KMS-11 (cell line): ENCODE measurements around the gene SIL1.

Experiments
- H2AFZ ChIP-seq: fragments of 200-600 bp; sonication (generic); 2 replicates; pipeline ENCODE4 v1.6.1; 2016; ENCODE audit warnings: antibody characterized with exemption, mixed run types, low read depth
- H3K27ac ChIP-seq: fragments of 200-600 bp; sonication (generic); 2 replicates; pipeline ENCODE4 v1.6.1; 2016; ENCODE audit warnings: mild to moderate bottlenecking, mixed run types
- H3K27me3 ChIP-seq: fragments of 200-600 bp; sonication (generic); 2 replicates; pipeline ENCODE4 v1.6.1; 2017; ENCODE audit warnings: mild to moderate bottlenecking, low read depth, mixed run types, moderate library complexity; ENCODE audit not compliant: insufficient read depth
- H3K36me3 ChIP-seq: fragments of 200-600 bp; sonication (generic); 2 replicates; pipeline ENCODE4 v1.6.1; 2017; ENCODE audit warnings: mild to moderate bottlenecking, mixed run types; ENCODE audit not compliant: insufficient read depth
- H3K4me1 ChIP-seq: fragments of 200-600 bp; sonication (generic); 2 replicates; pipeline ENCODE4 v1.6.1; 2016; ENCODE audit warnings: mild to moderate bottlenecking, low read depth, mixed run types; ENCODE audit not compliant: poor library complexity, severe bottlenecking
- H3K4me2 ChIP-seq: fragments of 200-600 bp; sonication (generic); 2 replicates; pipeline ENCODE4 v1.7.0; 2016; ENCODE audit warnings: mild to moderate bottlenecking, mixed run types
- H3K4me3 ChIP-seq: fragments of 200-600 bp; sonication (generic); IDR thresholded peaks from 2 replicates; pipeline ENCODE4 v1.6.1; 2017; ENCODE audit warnings: low read depth, low read length, mixed read lengths; ENCODE audit not compliant: insufficient read depth
- H3K79me2 ChIP-seq: fragments of 200-600 bp; sonication (generic); 2 replicates; pipeline ENCODE4 v1.6.1; 2016; ENCODE audit warnings: low read depth, mixed run types; ENCODE audit not compliant: insufficient read depth
- H3K9ac ChIP-seq: fragments of 200-600 bp; sonication (generic); 2 replicates; pipeline ENCODE4 v1.6.1; 2016; ENCODE audit warnings: mild to moderate bottlenecking, mixed run types
- H4K20me1 ChIP-seq: fragments of 200-600 bp; sonication (generic); 2 replicates; pipeline ENCODE4 v1.6.1; 2016; ENCODE audit warnings: mild to moderate bottlenecking, mixed run types; ENCODE audit not compliant: insufficient read depth
- TF ChIP-seq, protein P1 (sequence below): fragments of 200-600 bp; sonication (generic); conservative IDR thresholded peaks from 2 replicates; pipeline ENCODE4 v1.6.1; 2017; ENCODE audit warnings: low read depth, mild to moderate bottlenecking, antibody characterized with exemption, low read length, moderate library complexity, mixed read lengths

SIL1 gene

DNA sequence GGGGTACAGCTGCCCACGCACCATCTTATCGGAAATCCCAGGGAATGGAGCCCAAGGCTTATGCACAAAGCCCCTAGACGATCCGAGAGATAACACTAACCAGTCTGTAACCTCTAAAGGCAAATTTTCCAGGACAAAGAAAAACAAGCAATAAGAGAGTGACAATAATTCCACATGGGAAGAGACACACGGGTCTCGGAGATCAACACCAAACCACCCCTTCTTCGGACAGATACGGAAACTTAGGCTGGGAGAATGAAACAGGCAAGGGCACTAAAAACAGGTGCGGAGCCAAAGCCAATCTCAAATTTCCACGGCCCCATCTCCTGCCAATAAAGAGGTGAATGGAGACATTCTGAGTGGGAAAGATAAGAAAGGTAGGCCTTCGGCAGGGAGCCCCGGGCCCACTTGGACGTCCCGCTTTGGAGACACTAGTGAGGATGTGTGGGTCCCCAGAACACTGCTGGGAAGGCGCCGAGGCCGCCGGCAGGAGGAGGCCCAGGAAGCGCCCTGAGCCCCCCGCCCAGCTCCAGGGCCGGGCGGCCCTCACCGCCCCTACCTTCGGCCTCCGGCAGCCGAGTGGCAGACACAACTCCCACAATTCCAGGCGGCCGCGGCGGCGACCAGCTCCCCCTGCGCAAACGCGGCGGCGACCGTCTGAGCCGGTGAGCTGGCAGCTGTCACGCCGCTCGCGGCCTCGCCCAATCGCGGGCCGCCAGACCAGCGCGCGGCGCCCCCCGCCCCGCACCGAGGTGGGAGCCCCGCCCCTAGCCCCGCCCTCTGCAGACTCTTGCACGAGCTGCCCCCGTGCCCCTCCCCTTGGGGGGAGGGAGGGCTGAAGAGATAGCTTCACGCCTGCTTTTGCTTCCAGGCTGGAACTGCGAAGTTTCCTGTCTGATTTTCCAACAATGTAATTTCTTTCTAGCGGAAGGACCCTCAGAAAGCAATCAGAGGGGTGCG, at the start of gene SIL1:
TSS of gene SIL1 (minus strand) at position 659 of the 960 bp plus-strand sequence. CDS start 70,525 bp downstream, outside the sequence.
- Histone ChIP-seq H3K4me1 (peaks cover 21% of the 10 kb centered on the region), H3K79me2 (peaks cover 9% of the 10 kb centered on the region), H2AFZ (peak within 1 kb of the TSS; percentile 90), H3K36me3 (no peaks in the 10 kb centered on the region), H3K9ac (peak within 1 kb of the TSS; percentile 87), H3K4me2 (peak within 1 kb of the TSS; percentile 98), H3K27ac (peak within 1 kb of the TSS; percentile 73), H3K4me3 (peak within 1 kb of the TSS; percentile 72), H3K27me3 (no peaks in the 10 kb centered on the region), H4K20me1 (no peaks in the 10 kb centered on the region)
- TF ChIP-seq, protein P1, sequence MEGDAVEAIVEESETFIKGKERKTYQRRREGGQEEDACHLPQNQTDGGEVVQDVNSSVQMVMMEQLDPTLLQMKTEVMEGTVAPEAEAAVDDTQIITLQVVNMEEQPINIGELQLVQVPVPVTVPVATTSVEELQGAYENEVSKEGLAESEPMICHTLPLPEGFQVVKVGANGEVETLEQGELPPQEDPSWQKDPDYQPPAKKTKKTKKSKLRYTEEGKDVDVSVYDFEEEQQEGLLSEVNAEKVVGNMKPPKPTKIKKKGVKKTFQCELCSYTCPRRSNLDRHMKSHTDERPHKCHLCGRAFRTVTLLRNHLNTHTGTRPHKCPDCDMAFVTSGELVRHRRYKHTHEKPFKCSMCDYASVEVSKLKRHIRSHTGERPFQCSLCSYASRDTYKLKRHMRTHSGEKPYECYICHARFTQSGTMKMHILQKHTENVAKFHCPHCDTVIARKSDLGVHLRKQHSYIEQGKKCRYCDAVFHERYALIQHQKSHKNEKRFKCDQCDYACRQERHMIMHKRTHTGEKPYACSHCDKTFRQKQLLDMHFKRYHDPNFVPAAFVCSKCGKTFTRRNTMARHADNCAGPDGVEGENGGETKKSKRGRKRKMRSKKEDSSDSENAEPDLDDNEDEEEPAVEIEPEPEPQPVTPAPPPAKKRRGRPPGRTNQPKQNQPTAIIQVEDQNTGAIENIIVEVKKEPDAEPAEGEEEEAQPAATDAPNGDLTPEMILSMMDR: no peak

DNA sequence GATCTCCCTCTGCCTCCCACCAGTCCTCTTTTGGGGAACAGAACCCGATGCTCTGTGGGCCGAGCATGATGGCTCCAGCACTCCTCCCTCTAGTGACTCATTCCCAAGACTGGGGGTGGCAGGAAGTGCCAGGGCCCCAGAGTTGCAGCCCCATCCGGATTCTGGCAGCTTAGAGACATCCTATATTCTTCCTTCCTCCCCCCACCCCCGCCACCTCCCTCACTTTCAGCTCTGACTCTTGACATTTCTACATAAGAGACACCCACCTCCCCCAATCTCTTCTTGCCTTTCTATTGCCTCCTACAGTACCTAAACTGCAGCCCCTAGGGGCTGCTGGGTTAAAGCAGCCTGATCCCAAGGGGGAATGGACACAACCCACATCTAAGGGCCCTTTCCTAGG, 48.2 kb upstream of the SIL1 start:
- Histone ChIP-seq H3K4me1 (no peaks in the 10 kb centered on the region), H3K27ac (no peak overlapping the region), H3K79me2 (no peaks in the 10 kb centered on the region), H2AFZ (no peak overlapping the region), H3K4me3 (no peak overlapping the region), H3K36me3 (no peaks in the 10 kb centered on the region), H3K9ac (no peak overlapping the region), H3K4me2 (no peak overlapping the region), H4K20me1 (no peaks in the 10 kb centered on the region), H3K27me3 (no peaks in the 10 kb centered on the region)
- TF ChIP-seq, protein P1: no peak

DNA sequence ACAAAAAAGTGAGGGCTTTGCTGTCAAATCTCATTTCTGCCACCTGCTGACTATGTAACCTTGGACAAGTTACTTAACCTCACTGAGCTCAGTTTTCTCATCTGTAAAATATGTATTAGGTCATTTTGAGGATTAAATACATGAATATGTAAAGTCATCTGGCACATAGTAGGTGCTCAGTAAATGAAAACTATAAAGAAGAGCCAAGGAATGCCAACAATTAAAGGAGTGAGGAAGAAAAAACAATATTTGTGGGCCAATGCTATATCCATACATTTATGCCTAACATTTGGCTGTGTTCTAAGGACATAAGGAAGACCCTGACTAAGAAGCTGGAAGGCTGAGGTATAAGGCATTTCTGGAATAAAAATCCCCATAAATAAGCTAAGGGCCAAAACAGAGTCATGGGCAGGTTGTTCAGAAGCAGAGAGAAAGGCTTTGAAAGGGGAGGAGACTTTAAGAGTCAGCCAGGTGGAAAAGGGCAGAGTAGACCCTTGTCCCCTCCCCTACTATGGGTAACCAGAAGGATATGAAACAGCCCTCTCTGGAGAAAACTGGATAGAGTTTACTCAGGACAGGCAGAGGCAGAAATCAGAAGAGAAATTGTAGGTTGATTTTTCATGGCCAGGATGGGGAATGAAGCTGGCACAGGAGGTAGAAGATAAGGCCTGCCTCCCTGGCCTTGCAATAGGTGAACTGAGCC, 47.6 kb upstream of the SIL1 start:
- Histone ChIP-seq H4K20me1 (no peaks in the 10 kb centered on the region), H3K4me3 (no peak overlapping the region), H3K36me3 (no peaks in the 10 kb centered on the region), H3K27me3 (no peaks in the 10 kb centered on the region), H3K4me1 (no peaks in the 10 kb centered on the region), H3K4me2 (no peak overlapping the region), H3K79me2 (no peaks in the 10 kb centered on the region), H2AFZ (no peak overlapping the region), H3K27ac (no peak overlapping the region), H3K9ac (no peak overlapping the region)
- TF ChIP-seq, protein P1: no peak

DNA sequence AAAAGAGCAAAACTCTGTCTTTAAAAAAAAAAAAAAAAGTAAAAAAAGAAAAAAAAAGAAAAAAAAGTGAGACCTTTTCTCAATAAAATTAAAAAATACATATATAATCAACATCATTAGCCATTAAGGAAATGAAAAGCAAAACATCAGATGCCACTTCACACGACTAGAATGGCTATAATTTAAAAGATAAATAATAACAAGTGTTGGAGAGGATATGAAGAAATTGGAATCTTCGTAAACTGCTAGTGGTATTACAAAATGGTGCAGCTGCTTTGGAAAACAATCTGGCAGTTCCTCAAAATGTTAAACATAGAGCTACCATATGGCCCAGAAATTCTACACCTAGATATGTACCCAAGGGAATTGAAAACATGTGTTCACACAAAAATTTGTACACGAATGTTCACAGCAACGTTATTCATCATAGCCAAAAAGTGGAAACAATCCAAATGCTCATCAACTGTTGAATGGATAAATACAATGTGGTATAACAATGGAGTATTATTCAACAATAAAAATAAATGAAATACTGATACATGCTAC, 45.3 kb upstream of the SIL1 start:
- no peaks in the 10 kb centered on the region for H3K79me2 ChIP-seq
- H3K9ac ChIP-seq: no peak overlapping the region
- H3K36me3 ChIP-seq: no peaks in the 10 kb centered on the region
- no peaks in the 10 kb centered on the region for H3K27me3 ChIP-seq
- H3K4me3 ChIP-seq: no peak overlapping the region
- no peak overlapping the region for H2AFZ ChIP-seq
- H3K4me2 ChIP-seq: no peak overlapping the region
- H3K27ac ChIP-seq: no peak overlapping the region
- H4K20me1 ChIP-seq: no peaks in the 10 kb centered on the region
- TF ChIP-seq, protein P1: no peak
- H3K4me1 ChIP-seq: no peaks in the 10 kb centered on the region
